ENCODE measurements around the gene SLX4IP. TPM values are rescaled to one million over a fixed set of nuclear protein-coding genes. Genes with fewer than 3 reads are reported as not detected.

The SLX4IP gene
- total RNA-seq, 4 donors from 2014 or later: 3.4 to 6.3 (median 3.9) TPM

DNA sequence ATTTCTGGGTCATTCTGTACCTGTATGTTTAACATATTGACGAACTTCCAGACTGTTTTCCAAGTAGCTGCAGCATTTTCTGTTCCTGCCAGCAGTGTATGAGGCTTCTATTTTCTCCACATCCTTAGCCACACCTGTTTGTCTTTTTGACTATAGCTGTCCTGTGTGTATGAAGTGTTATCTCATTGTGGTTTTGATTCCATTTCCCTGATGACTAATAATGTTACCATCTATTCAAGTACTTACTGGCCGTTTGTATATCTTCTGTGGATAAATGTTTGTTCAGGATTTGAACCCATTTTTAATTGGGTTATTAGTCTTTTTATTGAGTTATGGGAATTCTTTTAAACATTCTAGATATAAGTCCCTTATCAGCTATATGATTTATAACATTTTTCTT lies 143.5 kb downstream of the SLX4IP start:
- WGBS, 2 donors: 23 to 24% methylated on average over 2 of the region's 2 CpGs
- no peaks in the 10 kb centered on the region for H3K9me3 ChIP-seq
- TF ChIP-seq, protein P1, sequence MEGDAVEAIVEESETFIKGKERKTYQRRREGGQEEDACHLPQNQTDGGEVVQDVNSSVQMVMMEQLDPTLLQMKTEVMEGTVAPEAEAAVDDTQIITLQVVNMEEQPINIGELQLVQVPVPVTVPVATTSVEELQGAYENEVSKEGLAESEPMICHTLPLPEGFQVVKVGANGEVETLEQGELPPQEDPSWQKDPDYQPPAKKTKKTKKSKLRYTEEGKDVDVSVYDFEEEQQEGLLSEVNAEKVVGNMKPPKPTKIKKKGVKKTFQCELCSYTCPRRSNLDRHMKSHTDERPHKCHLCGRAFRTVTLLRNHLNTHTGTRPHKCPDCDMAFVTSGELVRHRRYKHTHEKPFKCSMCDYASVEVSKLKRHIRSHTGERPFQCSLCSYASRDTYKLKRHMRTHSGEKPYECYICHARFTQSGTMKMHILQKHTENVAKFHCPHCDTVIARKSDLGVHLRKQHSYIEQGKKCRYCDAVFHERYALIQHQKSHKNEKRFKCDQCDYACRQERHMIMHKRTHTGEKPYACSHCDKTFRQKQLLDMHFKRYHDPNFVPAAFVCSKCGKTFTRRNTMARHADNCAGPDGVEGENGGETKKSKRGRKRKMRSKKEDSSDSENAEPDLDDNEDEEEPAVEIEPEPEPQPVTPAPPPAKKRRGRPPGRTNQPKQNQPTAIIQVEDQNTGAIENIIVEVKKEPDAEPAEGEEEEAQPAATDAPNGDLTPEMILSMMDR (IDR thresholded peaks at IDR 0.05): no peak
- TF ChIP-seq POLR2A (IDR thresholded peaks at IDR 0.05): no peak
- peaks cover 0 to 40% (median 10%) of the 10 kb centered on the region in 3 donors for H3K4me1 ChIP-seq
- intact Hi-C loops (cut with DNase I): no loop called here
- H3K36me3 ChIP-seq: no peaks in the 10 kb centered on the region
- no peak overlapping the region for H3K27ac ChIP-seq
- no peak for DNase-seq
- H3K4me3 ChIP-seq: no peak overlapping the region
- H3K27me3 ChIP-seq: no peaks in the 10 kb centered on the region

DNA sequence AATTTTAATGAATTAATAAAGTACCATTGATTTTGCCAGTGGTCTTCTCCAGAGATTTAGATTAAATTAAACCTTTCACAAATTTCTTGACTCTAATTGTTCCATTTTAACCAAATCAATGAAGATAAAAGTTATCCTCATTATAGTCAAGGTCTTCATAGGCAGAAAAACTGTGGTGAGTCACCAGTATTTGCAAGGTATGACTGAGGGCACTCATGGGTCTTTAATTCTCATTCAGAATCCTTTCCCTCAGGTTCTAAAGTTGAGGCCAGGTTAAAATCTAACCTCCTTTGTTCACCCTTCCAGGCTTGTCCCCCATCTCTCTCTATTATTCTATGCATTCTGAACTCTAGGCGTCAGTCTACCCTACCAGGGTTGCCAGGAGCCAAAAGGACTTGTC lies 144.8 kb downstream of the SLX4IP start:
- H3K27me3 ChIP-seq: no peaks in the 10 kb centered on the region
- H3K4me3 ChIP-seq: no peak overlapping the region
- no peak for TF ChIP-seq POLR2A (IDR thresholded peaks at IDR 0.05)
- TF ChIP-seq, protein P1 (IDR thresholded peaks at IDR 0.05): no peak
- intact Hi-C loops (cut with DNase I): no loop called here
- H3K27ac ChIP-seq: no peak overlapping the region
- H3K4me1 ChIP-seq: peaks cover 0 to 27% (median under 1%) of the 10 kb centered on the region in 3 donors
- DNase-seq: no peak
- H3K9me3 ChIP-seq: no peaks in the 10 kb centered on the region
- no peaks in the 10 kb centered on the region for H3K36me3 ChIP-seq
- WGBS, 2 donors: 50 to 64% methylated on average over 1 of the region's 1 CpG

DNA sequence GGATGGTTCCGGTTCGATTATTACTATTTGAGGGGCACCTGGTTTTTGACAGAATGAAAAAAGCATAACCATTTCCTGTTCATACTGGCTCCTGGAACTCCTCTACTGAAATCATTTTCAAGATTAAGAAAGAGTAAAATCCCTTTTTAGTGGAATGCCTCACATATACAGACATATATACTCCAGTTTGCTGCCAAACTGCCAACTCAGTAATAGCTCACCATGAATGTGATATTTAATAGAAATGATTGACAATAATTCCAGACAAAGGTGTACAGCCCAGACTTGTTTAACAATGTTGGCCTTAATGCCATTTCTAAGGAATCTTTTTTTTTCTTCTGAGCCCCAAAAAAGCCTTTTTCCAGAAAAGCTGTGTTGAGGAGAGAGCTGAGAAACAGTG lies 145.6 kb downstream of the SLX4IP start:
- intact Hi-C loops (cut with DNase I): no loop called here
- TF ChIP-seq, protein P1 (IDR thresholded peaks at IDR 0.05): no peak
- no peak for TF ChIP-seq POLR2A (IDR thresholded peaks at IDR 0.05)

DNA sequence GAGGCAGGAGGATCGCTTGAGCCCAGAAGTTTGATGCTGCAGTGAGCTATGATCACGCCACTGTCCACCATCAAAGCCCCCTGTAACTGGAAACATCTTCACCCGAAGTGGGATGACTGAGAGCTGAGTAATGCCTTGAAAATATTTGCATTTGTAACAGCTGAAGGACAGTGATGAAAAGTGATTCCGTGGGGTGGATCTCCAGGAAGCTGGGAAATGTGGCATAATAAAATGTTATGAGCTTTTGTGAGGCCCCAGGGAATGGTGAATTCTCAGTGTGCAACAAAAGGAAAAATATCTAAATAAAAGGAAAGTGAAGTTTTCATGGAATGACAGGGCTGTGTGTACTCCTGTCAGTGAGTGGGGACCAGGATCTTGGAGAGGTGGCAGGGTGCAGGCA lies 146.7 kb downstream of the SLX4IP start:
- H3K27me3 ChIP-seq: no peaks in the 10 kb centered on the region
- peaks cover 0 to 25% (median 0%) of the 10 kb centered on the region in 3 donors for H3K4me1 ChIP-seq
- 17 to 53% methylated on average over 2 to 4 of the region's 4 CpGs for WGBS, 2 donors
- H3K9me3 ChIP-seq: no peaks in the 10 kb centered on the region
- intact Hi-C loops (cut with DNase I): no loop called here
- H3K36me3 ChIP-seq: no peaks in the 10 kb centered on the region
- H3K4me3 ChIP-seq: no peak overlapping the region
- DNase-seq: no peak
- TF ChIP-seq, protein P1 (IDR thresholded peaks at IDR 0.05): no peak
- TF ChIP-seq POLR2A (IDR thresholded peaks at IDR 0.05): no peak
- H3K27ac ChIP-seq: no peak overlapping the region

More for the DNA sequence above, 145.6 kb downstream of the SLX4IP start:
- no peak for DNase-seq
- WGBS, 2 donors: 61 to 65% methylated on average over 2 of the region's 2 CpGs
- Histone ChIP-seq H3K27me3 (no peaks in the 10 kb centered on the region), H3K9me3 (no peaks in the 10 kb centered on the region), H3K36me3 (no peaks in the 10 kb centered on the region), H3K27ac (no peak overlapping the region), H3K4me3 (no peak overlapping the region), H3K4me1 (peaks cover 0 to 25% (median 0%) of the 10 kb centered on the region in 3 donors)

DNA sequence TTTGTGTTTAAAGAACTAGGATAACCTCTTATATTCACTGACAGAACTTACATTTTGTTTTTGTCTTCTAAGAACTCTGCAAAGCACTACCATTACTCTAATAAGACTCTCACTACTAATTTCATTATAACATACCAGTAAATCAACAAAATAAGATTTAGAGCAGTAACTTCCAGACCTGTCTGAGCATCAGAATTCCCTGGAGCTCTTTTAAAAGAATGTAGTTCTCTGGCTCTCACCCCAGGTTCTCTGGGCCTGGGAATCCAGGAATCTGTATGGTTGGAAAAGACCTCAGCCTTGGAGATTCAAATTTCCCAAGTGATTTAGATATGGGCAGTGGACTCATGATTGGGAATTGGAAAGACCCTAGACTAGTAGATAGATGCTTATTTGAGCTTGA lies 149.3 kb downstream of the SLX4IP start:
- no peak overlapping the region for H3K4me3 ChIP-seq
- no peaks in the 10 kb centered on the region for H3K36me3 ChIP-seq
- TF ChIP-seq, protein P1 (IDR thresholded peaks at IDR 0.05): no peak
- no peak for TF ChIP-seq POLR2A (IDR thresholded peaks at IDR 0.05)
- DNase-seq: no peak
- intact Hi-C loops (cut with DNase I): no loop called here
- no peaks in the 10 kb centered on the region for H3K9me3 ChIP-seq
- H3K4me1 ChIP-seq: peaks cover 0 to 19% (median 0%) of the 10 kb centered on the region in 3 donors
- H3K27ac ChIP-seq: no peak overlapping the region
- H3K27me3 ChIP-seq: no peaks in the 10 kb centered on the region

All from esophagus squamous epithelium (tissue), 5 donors.